Measurements from ENCODE around the gene ARID1B.

DNA sequence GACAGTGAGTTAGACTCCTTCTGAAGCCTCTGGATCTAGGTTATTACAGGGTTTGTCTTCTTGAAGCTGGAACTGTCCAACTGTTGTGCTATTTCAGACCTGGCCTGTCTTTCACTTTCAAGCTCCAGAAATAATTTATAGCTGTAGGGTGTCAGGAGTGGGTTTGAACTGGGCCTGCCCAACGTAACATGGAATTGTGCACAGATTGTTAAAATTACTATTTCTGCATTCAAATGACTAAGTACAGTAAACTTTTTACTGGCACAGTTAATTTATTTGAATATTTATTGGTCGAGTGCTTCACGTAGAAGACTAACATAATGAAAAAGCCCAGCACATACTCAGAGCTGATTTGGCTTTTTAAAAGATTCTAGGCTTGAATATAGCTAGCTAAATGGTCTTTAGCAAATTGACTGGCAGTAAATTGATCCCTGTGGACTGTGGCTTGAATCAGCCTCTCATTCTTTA is 74.3 kb downstream of the ARID1B start:
- TF ChIP-seq, protein P1, sequence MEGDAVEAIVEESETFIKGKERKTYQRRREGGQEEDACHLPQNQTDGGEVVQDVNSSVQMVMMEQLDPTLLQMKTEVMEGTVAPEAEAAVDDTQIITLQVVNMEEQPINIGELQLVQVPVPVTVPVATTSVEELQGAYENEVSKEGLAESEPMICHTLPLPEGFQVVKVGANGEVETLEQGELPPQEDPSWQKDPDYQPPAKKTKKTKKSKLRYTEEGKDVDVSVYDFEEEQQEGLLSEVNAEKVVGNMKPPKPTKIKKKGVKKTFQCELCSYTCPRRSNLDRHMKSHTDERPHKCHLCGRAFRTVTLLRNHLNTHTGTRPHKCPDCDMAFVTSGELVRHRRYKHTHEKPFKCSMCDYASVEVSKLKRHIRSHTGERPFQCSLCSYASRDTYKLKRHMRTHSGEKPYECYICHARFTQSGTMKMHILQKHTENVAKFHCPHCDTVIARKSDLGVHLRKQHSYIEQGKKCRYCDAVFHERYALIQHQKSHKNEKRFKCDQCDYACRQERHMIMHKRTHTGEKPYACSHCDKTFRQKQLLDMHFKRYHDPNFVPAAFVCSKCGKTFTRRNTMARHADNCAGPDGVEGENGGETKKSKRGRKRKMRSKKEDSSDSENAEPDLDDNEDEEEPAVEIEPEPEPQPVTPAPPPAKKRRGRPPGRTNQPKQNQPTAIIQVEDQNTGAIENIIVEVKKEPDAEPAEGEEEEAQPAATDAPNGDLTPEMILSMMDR (conservative IDR thresholded peaks at IDR 0.05; ENCODE audit: low read depth, low read length), result no peak
- TF ChIP-seq EZH2 (IDR thresholded peaks at IDR 0.05; ENCODE audit: low read length, unreplicated experiment) (no peak), EZH2phosphoT487 (IDR thresholded peaks at IDR 0.05; ENCODE audit: borderline replicate concordance, low read length) (no peak)
